ENCODE data around the gene BROX. TPM values are rescaled to one million over a fixed set of nuclear protein-coding genes. Genes with fewer than 3 reads are reported as not detected.

BROX gene
- polyA plus RNA-seq, 1 donor (not counting 4 experiments of a cell fraction or from before 2014, with no cell fraction given) = 9.6 TPM

DNA sequence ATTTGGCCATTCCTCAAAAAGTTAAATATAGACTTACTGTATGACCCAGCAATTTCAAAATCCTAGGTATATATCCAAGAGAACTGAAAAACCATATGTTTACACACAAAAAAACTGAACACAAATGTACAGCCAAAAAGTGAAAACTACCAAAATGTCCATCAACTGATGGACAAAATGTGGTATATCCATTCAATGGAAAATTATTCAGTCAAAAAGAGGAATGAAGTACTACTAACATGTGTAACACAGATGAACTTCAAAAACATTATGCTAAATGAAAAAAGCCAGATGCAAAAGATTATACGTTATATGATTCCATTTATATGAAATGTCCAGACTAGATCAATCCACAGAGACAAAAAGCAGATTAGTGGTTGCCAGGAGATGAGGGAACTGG, 8.1 kb upstream of the BROX start:
- dilution Hi-C loops (cut with MboI; ENCODE audit: extremely low pct_ligation_motif_present, low sequenced_read_pairs) = no loop called here
- no peaks in the 10 kb centered on the region for H3K9me3 ChIP-seq (ENCODE audit: control insufficient read depth, low read depth, low read length)
- TF ChIP-seq EZH2 (IDR thresholded peaks at IDR 0.05; ENCODE audit: low read length) = no peak
- TF ChIP-seq CTCF (optimal IDR thresholded peaks at IDR 0.05 in 1 of 3, IDR thresholded peaks at IDR 0.05 in 1 of 3, conservative IDR thresholded peaks at IDR 0.05 in 1 of 3; ENCODE audit: extremely low read depth in 1 of 3, insufficient read depth in 2 of 3, low read length in 3 of 3) = no peak
- H3K79me2 ChIP-seq (ENCODE audit: control insufficient read depth, insufficient read depth, low read length) = peaks cover 58% of the 10 kb centered on the region
- no peaks in the 10 kb centered on the region for H4K20me1 ChIP-seq (ENCODE audit: control insufficient read depth, extremely low read depth, insufficient read depth, low read length)
- H3K9me1 ChIP-seq (ENCODE audit: control insufficient read depth, extremely low read depth, insufficient read depth, low read length) = no peaks in the 10 kb centered on the region
- H3K4me3 ChIP-seq (ENCODE audit: control insufficient read depth in 2 of 3, extremely low read depth in 1 of 3, insufficient read depth in 2 of 3, low read depth in 1 of 3, low read length in 3 of 3) = no peak overlapping the region
- FAIRE-seq = no peak
- no peak overlapping the region for H3K27ac ChIP-seq (ENCODE audit: control insufficient read depth, insufficient read depth, low read length)
- no peak for DNase-seq (ENCODE audit: low read depth, low spot score)
- H3K4me1 ChIP-seq (ENCODE audit: control insufficient read depth, extremely low read depth, insufficient read depth, low read length) = no peaks in the 10 kb centered on the region
- H3K9ac ChIP-seq (ENCODE audit: control insufficient read depth, extremely low read depth, insufficient read depth, low read length) = no peak overlapping the region
- H2AFZ ChIP-seq (ENCODE audit: control insufficient read depth, low read length) = no peak overlapping the region
- peaks cover 2 to 11% of the 10 kb centered on the region in 2 experiments for H3K36me3 ChIP-seq (ENCODE audit: control insufficient read depth in 2 of 2, extremely low read depth in 1 of 2, insufficient read depth in 2 of 2, low read length in 2 of 2)
- no peaks in the 10 kb centered on the region for H3K27me3 ChIP-seq (ENCODE audit: control insufficient read depth, extremely low read depth, insufficient read depth, low read length)
- H3K4me2 ChIP-seq (ENCODE audit: control insufficient read depth, extremely low read depth, insufficient read depth, low read depth, low read length) = no peak overlapping the region

- Histone ChIP-seq H3K79me2 (ENCODE audit: control insufficient read depth, insufficient read depth, low read length) (peaks cover 75% of the 10 kb centered on the region), H3K9ac (ENCODE audit: control insufficient read depth, extremely low read depth, insufficient read depth, low read length) (no peak overlapping the region), H3K9me3 (ENCODE audit: control insufficient read depth, low read depth, low read length) (no peaks in the 10 kb centered on the region), H3K4me1 (ENCODE audit: control insufficient read depth, extremely low read depth, insufficient read depth, low read length) (peaks cover 11% of the 10 kb centered on the region), H3K9me1 (ENCODE audit: control insufficient read depth, extremely low read depth, insufficient read depth, low read length) (no peaks in the 10 kb centered on the region), H3K27ac (ENCODE audit: control insufficient read depth, insufficient read depth, low read length) (no peak overlapping the region), H2AFZ (ENCODE audit: control insufficient read depth, low read length) (no peak overlapping the region), H3K27me3 (ENCODE audit: control insufficient read depth, extremely low read depth, insufficient read depth, low read length) (no peaks in the 10 kb centered on the region), H4K20me1 (ENCODE audit: control insufficient read depth, extremely low read depth, insufficient read depth, low read length) (no peaks in the 10 kb centered on the region), H3K4me2 (ENCODE audit: control insufficient read depth, extremely low read depth, insufficient read depth, low read depth, low read length) (no peak overlapping the region), H3K4me3 (ENCODE audit: control insufficient read depth in 2 of 3, extremely low read depth in 1 of 3, insufficient read depth in 2 of 3, low read depth in 1 of 3, low read length in 3 of 3) (no peak overlapping the region), H3K36me3 (ENCODE audit: control insufficient read depth in 2 of 2, extremely low read depth in 1 of 2, insufficient read depth in 2 of 2, low read length in 2 of 2) (peaks cover 2 to 9% of the 10 kb centered on the region in 2 experiments)
- DNase-seq (ENCODE audit: low read depth, low spot score) (no peak), FAIRE-seq (no peak)
- peak in 1 of 3 experiments; percentile 10 for TF ChIP-seq CTCF (optimal IDR thresholded peaks at IDR 0.05 in 1 of 3, IDR thresholded peaks at IDR 0.05 in 1 of 3, conservative IDR thresholded peaks at IDR 0.05 in 1 of 3; ENCODE audit: extremely low read depth in 1 of 3, insufficient read depth in 2 of 3, low read length in 3 of 3)
- TF ChIP-seq EZH2 (IDR thresholded peaks at IDR 0.05; ENCODE audit: low read length) = no peak
- dilution Hi-C loops (cut with MboI; ENCODE audit: extremely low pct_ligation_motif_present, low sequenced_read_pairs) = no loop called here
Measured at GRCh38 chr1:222706815-222707214, 5.5 kb upstream of the BROX start.

Measured in keratinocyte (primary cell).